ENCODE results near the gene MSL1.

The MSL1 gene

DNA sequence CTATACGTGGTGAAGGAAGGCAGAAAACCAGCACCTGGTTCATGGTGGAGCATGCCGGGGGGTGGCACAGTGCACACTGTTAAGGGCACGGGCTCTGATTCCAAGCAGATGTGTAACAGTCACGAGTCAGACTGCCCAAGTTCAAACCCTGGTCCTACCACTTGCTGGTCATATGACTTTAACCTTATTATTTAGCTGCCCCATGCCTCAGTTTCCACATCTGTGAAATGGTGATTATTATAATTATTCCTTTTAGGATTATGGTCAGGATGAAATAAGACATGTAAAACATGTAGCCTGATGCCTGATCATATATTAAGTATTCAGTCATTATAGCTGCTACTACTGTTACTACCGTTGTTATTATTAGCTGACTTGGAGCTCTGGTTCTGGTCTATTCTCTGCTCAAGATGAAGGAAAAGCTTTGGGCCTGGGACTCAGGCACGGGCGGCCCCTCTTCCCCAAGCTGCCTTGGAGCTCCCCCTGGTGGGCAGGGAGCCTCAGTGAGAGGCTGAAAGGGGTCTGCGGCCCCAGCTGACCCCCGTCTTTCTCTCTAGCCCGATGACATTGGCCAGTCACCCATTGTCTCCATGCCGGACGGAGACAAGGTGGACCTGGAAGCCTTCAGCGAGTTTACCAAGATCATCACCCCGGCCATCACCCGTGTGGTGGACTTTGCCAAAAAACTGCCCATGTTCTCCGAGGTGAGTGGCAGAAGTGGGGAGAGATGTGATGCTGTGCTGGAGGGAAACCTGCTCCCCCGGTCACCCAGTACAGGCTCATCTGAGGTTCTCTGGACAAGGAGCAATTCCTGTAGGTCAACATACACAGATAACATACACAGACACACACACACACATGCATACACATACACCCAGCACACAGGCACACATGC lies 35.4 kb upstream of the MSL1 start:
- no peaks in the 10 kb centered on the region for H3K9me3 Mint-ChIP-seq
- H3K36me3 Mint-ChIP-seq (ENCODE audit: insufficient read depth): peaks cover 28% of the 10 kb centered on the region
- no peak for ATAC-seq (replicated peaks; ENCODE audit: extremely low read depth, poor library complexity, severe bottlenecking)
- peaks cover 12% of the 10 kb centered on the region for H3K4me1 Mint-ChIP-seq
- no peaks in the 10 kb centered on the region for H3K27me3 Mint-ChIP-seq
- no peak overlapping the region for H3K27ac Mint-ChIP-seq (ENCODE audit: low read depth)
- H3K4me3 Mint-ChIP-seq: no peak overlapping the region
- DNase-seq (ENCODE audit: low spot score in 2 of 2): peak in 1 of 2 donors; percentile 25

DNA sequence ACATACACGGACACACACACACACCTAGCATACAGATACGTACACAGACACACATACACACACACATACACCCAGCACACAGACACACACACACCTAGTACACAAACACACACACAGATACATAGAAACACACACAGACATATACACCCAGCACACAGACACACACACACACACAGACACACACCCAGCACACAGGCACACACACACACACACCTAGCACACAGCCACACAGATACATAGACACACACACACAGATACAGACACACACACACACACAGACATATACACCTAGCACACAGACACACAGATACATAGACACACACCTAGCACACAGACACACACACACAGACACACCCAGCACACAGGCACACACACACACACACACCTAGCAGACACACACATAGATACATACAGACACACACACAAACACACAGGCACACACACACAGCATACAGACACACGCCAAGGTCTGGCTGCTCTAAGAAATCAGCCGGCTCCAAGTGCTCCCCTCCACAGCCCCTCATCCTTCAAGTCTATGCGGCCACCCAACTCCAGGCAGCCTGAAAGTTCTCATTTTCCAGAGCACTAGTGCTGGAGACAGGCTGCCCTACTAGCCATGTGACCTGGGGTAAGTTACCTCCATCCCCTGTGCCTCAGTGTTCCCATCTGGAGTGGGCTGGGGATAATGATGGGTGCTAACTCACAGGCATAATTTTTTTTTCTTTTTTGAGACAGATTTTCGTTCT lies 34.5 kb upstream of the MSL1 start:
- ATAC-seq (replicated peaks; ENCODE audit: extremely low read depth, poor library complexity, severe bottlenecking) (no peak), DNase-seq (ENCODE audit: low spot score in 2 of 2) (no peak)
- Mint-ChIP-seq H3K4me3 (no peak overlapping the region), H3K27me3 (no peaks in the 10 kb centered on the region), H3K4me1 (peaks cover 12% of the 10 kb centered on the region), H3K36me3 (ENCODE audit: insufficient read depth) (peaks cover 29% of the 10 kb centered on the region), H3K27ac (ENCODE audit: low read depth) (no peak overlapping the region), H3K9me3 (no peaks in the 10 kb centered on the region)

DNA sequence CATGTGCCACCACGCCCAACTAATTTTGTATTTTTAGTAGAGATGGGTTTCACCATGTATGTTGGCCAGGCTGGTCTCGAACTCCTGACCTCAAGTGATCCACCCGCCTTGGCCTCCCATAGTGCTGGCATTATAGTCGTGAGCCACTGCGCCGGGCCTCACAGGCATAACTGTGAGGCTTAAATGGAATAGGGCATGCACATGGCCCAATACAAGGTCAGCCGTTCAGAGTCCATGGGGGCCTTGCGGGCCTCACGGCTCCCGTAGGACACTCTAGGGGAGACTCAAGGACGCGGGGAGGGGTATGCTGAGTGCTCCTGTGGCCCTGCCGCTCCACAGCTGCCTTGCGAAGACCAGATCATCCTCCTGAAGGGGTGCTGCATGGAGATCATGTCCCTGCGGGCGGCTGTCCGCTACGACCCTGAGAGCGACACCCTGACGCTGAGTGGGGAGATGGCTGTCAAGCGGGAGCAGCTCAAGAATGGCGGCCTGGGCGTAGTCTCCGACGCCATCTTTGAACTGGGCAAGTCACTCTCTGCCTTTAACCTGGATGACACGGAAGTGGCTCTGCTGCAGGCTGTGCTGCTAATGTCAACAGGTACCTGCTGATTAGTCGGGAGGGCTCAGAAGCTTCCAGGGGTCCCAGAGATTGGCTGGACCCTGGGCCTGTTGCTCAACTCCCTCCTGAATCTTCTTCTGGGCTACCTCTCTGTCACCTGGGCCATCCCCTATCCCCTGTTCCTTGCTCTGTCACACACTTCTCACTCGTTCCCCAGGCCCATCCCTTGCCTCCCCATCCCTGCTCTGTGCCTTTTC lies 33.7 kb upstream of the MSL1 start:
- Mint-ChIP-seq H3K36me3 (ENCODE audit: insufficient read depth) (peaks cover 29% of the 10 kb centered on the region), H3K27me3 (no peaks in the 10 kb centered on the region), H3K27ac (ENCODE audit: low read depth) (no peak overlapping the region), H3K4me3 (no peak overlapping the region), H3K4me1 (peaks cover 12% of the 10 kb centered on the region), H3K9me3 (no peaks in the 10 kb centered on the region)
- DNase-seq (ENCODE audit: low spot score in 2 of 2) (no peak), ATAC-seq (replicated peaks; ENCODE audit: extremely low read depth, poor library complexity, severe bottlenecking) (no peak)

DNA sequence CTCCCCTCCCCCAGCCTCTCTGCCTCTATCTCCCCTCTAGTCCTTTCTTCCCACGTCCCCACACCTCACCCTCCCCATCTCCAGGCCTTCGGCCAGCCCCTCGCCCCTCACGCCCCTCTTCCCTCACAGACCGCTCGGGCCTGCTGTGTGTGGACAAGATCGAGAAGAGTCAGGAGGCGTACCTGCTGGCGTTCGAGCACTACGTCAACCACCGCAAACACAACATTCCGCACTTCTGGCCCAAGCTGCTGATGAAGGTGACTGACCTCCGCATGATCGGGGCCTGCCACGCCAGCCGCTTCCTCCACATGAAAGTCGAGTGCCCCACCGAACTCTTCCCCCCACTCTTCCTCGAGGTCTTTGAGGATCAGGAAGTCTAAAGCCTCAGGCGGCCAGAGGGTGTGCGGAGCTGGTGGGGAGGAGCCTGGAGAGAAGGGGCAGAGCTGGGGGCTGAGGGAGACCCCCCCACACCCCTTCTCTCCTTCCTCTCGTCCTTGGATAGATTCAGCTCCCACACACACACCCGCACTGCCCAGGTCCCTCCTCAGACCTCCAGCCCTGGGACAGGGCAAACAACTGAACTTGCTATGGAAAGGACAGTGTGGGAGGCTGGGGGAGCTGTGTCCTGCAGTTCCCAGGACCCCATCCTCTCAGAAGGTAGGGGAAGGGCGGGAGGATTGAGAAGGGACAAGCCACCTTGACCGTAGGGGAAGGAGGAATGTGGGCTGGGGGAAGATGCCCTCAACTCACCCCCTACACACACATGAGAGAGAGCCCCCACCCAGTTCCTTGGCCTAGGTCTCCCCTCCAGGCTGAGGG lies 32.5 kb upstream of the MSL1 start:
- Mint-ChIP-seq H3K27me3 (no peaks in the 10 kb centered on the region), H3K27ac (ENCODE audit: low read depth) (peak overlapping the region; percentile 56), H3K9me3 (no peaks in the 10 kb centered on the region), H3K4me1 (peaks cover 21% of the 10 kb centered on the region), H3K4me3 (no peak overlapping the region), H3K36me3 (ENCODE audit: insufficient read depth) (peaks cover 30% of the 10 kb centered on the region)
- no peak for ATAC-seq (replicated peaks; ENCODE audit: extremely low read depth, poor library complexity, severe bottlenecking)
- DNase-seq (ENCODE audit: low spot score in 2 of 2): no peak

GRCh38 chr17:40090237-40091119 lies 31.3 kb upstream of the MSL1 start:
- no peaks in the 10 kb centered on the region for H3K27me3 Mint-ChIP-seq
- H3K4me1 Mint-ChIP-seq: peaks cover 27% of the 10 kb centered on the region
- ATAC-seq (replicated peaks; ENCODE audit: extremely low read depth, poor library complexity, severe bottlenecking) (no peak), DNase-seq (ENCODE audit: low spot score in 2 of 2) (no peak)
- H3K27ac Mint-ChIP-seq (ENCODE audit: low read depth): no peak overlapping the region
- no peak overlapping the region for H3K4me3 Mint-ChIP-seq
- no peaks in the 10 kb centered on the region for H3K9me3 Mint-ChIP-seq
- H3K36me3 Mint-ChIP-seq (ENCODE audit: insufficient read depth): peaks cover 26% of the 10 kb centered on the region

- no peak for DNase-seq (ENCODE audit: low spot score in 2 of 2)
- Mint-ChIP-seq H3K36me3 (ENCODE audit: insufficient read depth) (peaks cover 23% of the 10 kb centered on the region), H3K27ac (ENCODE audit: low read depth) (no peak overlapping the region), H3K9me3 (no peaks in the 10 kb centered on the region), H3K4me1 (peaks cover 40% of the 10 kb centered on the region), H3K27me3 (no peaks in the 10 kb centered on the region), H3K4me3 (no peak overlapping the region)
- ATAC-seq (replicated peaks; ENCODE audit: extremely low read depth, poor library complexity, severe bottlenecking): no peak
These were observed 29.9 kb upstream of the MSL1 start for GRCh38 chr17:40091691-40092397.

- DNase-seq (ENCODE audit: low spot score in 2 of 2) (no peak), ATAC-seq (replicated peaks; ENCODE audit: extremely low read depth, poor library complexity, severe bottlenecking) (no peak)
- H3K36me3 Mint-ChIP-seq (ENCODE audit: insufficient read depth): peaks cover 23% of the 10 kb centered on the region
- H3K27ac Mint-ChIP-seq (ENCODE audit: low read depth): no peak overlapping the region
- H3K9me3 Mint-ChIP-seq: no peaks in the 10 kb centered on the region
- H3K4me3 Mint-ChIP-seq: no peak overlapping the region
- H3K4me1 Mint-ChIP-seq: peaks cover 42% of the 10 kb centered on the region
- no peaks in the 10 kb centered on the region for H3K27me3 Mint-ChIP-seq
These were observed 29.2 kb upstream of the MSL1 start for GRCh38 chr17:40092581-40092980.

- no peak for DNase-seq (ENCODE audit: low spot score in 2 of 2)
- Mint-ChIP-seq H3K27me3 (no peaks in the 10 kb centered on the region), H3K27ac (ENCODE audit: low read depth) (no peak overlapping the region), H3K4me1 (peaks cover 47% of the 10 kb centered on the region), H3K4me3 (no peak overlapping the region), H3K9me3 (no peaks in the 10 kb centered on the region), H3K36me3 (ENCODE audit: insufficient read depth) (peaks cover 21% of the 10 kb centered on the region)
- no peak for ATAC-seq (replicated peaks; ENCODE audit: extremely low read depth, poor library complexity, severe bottlenecking)
These were observed 28.7 kb upstream of the MSL1 start for GRCh38 chr17:40093005-40093579.

DNA sequence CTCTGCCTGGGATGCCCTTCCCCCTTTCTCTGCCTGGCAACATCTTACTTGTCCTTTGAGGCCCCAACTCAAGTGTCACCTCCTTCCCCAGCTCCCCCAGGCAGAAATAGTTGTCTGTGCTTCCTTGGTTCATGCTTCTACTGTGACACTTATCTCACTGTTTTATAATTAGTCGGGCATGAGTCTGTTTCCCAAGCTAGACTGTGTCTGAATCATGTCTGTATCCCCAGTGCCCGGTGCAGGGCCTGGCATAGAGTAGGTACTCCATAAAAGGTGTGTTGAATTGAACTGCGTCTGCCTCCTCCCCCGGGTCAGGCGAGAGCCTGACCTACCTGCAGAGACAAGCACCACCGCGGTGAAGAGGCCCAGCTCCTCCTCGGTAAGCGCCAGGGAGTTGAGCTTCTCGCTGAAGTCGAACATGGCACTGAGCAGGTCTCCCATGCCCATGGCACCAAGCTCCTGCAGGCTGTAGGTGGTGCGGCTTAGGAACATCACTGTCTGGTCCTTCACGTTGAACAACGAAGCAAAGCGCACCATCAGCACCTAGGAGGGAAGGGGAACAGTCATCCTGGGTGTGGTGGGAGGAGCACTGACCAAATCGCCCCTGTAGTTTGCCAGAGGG lies 28.1 kb upstream of the MSL1 start:
- no peak for ATAC-seq (replicated peaks; ENCODE audit: extremely low read depth, poor library complexity, severe bottlenecking)
- no peak overlapping the region for H3K27ac Mint-ChIP-seq (ENCODE audit: low read depth)

DNA sequence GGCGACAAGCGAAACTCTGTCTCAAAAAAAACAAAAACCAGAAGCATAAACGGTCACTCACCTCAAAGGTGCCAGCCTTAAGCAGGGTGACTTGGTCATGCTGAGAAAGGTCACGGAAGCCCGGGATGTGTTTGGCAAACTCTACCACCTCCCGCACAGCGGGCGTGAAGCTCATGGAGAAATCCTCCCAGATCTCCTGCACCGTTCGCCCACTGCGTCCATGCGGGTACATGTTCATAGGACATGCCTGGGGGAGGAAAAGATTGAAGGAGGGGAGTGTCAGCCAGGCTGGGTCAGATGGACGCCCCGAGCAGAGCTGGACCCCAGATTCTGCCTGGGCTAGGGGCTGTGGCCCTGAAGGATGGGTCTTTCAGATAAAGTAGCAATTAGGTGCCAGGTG lies 26.9 kb upstream of the MSL1 start:
- ATAC-seq (replicated peaks; ENCODE audit: extremely low read depth, poor library complexity, severe bottlenecking) (no peak), DNase-seq (ENCODE audit: low spot score in 2 of 2) (no peak)
- no peaks in the 10 kb centered on the region for H3K27me3 Mint-ChIP-seq
- H3K9me3 Mint-ChIP-seq: no peaks in the 10 kb centered on the region
- peak overlapping the region; percentile 90 for H3K4me3 Mint-ChIP-seq
- no peak overlapping the region for H3K27ac Mint-ChIP-seq (ENCODE audit: low read depth)
- H3K4me1 Mint-ChIP-seq: peaks cover 60% of the 10 kb centered on the region
- H3K36me3 Mint-ChIP-seq (ENCODE audit: insufficient read depth): peaks cover 34% of the 10 kb centered on the region

More for the DNA sequence above, 28.1 kb upstream of the MSL1 start:
- no peak overlapping the region for H3K4me3 Mint-ChIP-seq
- peaks cover 25% of the 10 kb centered on the region for H3K36me3 Mint-ChIP-seq (ENCODE audit: insufficient read depth)
- no peaks in the 10 kb centered on the region for H3K27me3 Mint-ChIP-seq
- H3K4me1 Mint-ChIP-seq: peaks cover 49% of the 10 kb centered on the region
- no peaks in the 10 kb centered on the region for H3K9me3 Mint-ChIP-seq
- no peak for DNase-seq (ENCODE audit: low spot score in 2 of 2)

All from central memory CD8-positive, alpha-beta T cell (primary cell).